ENCODE results near the gene NEK6. TPM values are rescaled to one million over a fixed set of nuclear protein-coding genes. Genes with fewer than 3 reads are reported as not detected.

NEK6 gene
- total and polyA plus RNA-seq, 9 donors: 7.2 to 45.1 (median 22.8) TPM

DNA sequence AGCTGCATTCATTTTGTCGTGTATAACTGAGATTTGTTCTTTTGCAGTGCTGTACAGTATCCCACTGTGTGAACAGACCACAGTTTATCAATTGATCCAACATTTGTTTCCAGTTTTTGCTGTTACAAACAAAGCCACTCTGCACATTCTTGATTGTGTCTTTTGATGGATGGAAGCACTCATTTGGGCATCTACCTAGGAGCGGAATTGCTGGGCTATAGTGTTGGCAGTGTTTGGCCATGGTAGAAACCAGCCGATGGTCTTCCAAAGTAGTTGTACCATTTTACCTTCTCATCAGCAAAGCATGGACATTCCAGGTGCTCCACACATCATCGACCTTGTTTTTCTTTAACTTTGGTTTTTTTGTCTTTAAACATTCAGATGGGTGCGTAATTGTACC lies 79.8 kb downstream of the NEK6 start:
- Histone ChIP-seq H3K27me3 (no peaks in the 10 kb centered on the region), H3K27ac (no peak overlapping the region), H3K4me1 (ENCODE audit: insufficient read depth) (peaks cover 3% of the 10 kb centered on the region)

DNA sequence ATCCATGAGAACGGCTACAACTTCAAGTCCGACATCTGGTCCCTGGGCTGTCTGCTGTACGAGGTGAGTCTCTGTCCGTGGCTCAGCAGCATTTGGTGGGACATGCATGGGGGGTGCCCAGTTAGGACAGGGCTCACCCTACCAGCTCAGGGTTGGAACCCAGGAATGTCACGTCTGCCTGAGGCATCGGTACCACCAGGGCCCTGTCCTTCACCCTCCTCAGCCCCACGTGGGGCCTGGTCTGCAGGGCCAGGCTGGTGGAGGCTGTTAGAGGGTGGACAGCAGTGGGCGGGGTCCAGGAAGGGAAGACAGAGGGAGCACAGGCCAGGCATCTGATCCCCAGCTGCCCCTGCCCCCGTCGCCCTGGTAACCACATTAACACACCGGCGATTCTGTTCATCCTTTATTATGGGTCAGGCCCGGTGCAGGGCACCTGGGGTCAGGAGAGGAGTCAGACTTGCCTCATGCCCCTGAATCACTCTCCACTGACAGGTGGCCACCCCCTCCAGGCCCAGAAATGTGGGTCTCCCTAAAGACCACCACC lies 81.9 kb downstream of the NEK6 start:
- WGBS, 3 donors: 71 to 74% (median 72%) methylated on average over 13 of the region's 13 CpGs
- intact Hi-C loops (cut with DNase I): no loop called here
- H3K36me3 ChIP-seq: no peaks in the 10 kb centered on the region

More for the DNA sequence above, 79.8 kb downstream of the NEK6 start:
- intact Hi-C loops (cut with DNase I): no loop called here
- peaks cover 0 to 4% of the 10 kb centered on the region in 2 donors for H3K9me3 ChIP-seq
- TF ChIP-seq, protein P1, sequence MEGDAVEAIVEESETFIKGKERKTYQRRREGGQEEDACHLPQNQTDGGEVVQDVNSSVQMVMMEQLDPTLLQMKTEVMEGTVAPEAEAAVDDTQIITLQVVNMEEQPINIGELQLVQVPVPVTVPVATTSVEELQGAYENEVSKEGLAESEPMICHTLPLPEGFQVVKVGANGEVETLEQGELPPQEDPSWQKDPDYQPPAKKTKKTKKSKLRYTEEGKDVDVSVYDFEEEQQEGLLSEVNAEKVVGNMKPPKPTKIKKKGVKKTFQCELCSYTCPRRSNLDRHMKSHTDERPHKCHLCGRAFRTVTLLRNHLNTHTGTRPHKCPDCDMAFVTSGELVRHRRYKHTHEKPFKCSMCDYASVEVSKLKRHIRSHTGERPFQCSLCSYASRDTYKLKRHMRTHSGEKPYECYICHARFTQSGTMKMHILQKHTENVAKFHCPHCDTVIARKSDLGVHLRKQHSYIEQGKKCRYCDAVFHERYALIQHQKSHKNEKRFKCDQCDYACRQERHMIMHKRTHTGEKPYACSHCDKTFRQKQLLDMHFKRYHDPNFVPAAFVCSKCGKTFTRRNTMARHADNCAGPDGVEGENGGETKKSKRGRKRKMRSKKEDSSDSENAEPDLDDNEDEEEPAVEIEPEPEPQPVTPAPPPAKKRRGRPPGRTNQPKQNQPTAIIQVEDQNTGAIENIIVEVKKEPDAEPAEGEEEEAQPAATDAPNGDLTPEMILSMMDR (IDR thresholded peaks at IDR 0.05): no peak
- no peak for TF ChIP-seq EP300 (IDR thresholded peaks at IDR 0.05)
- DNase-seq: no peak
- whole genome bisulfite sequencing, 3 donors: 96 to 97% (median 97%) methylated on average over 5 of the region's 5 CpGs
- no peak overlapping the region for H3K4me3 ChIP-seq
- no peaks in the 10 kb centered on the region for H3K36me3 ChIP-seq

DNA sequence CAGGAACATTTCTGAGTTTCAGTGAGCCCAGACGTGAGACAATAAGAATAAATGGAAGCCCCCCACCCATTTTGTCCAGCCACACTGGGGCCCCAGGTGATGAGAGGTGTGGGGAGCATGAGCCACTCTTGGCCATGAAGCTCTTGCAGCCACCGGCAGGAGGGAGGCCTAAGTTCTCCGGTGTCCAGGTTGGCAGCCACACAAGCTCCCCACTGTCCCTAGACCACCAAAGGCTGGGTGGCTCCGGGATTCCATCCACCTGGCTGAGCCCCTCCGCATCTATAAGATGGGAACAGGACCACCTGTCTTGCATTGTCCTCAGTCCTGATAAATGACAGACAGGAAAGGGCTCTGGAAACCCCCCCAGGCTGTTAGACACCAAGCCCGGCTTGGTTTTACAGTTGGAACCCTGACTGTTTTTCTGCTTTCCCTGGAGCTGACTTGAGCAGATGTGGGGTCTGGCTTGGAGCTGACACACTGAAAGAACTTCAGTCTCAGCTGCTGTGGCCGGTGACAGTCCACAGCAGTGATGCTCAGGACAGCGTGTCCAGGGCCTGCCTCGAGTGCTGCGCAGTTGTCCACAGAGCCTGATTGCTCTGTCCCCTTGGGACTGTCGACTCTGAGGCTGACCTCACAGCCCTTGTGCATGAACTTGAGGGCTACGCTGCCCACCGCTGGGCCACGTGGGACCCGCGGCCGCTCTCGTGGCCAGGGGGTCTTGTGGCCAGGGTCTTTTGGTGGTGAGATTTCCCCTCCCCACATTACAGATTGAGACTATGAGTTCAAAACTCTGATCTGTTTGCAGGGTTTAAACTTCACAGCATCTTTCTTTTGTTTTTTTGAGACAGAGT lies 82.7 kb downstream of the NEK6 start:
- Histone ChIP-seq H3K36me3 (no peaks in the 10 kb centered on the region), H3K4me1 (ENCODE audit: insufficient read depth) (peaks cover 8% of the 10 kb centered on the region), H3K9me3 (peaks cover 0 to 4% of the 10 kb centered on the region in 2 donors), H3K27me3 (no peaks in the 10 kb centered on the region), H3K4me3 (no peak overlapping the region), H3K27ac (no peak overlapping the region)
- DNase-seq: no peak
- WGBS, 3 donors: 85 to 90% (median 88%) methylated on average over 16 to 18 of the region's 18 CpGs
- intact Hi-C loops (cut with DNase I): no loop called here
- TF ChIP-seq EP300 (IDR thresholded peaks at IDR 0.05) (no peak), POLR2A (IDR thresholded peaks at IDR 0.05) (no peak)
- TF ChIP-seq, protein P1 (IDR thresholded peaks at IDR 0.05): no peak

More for the DNA sequence above, 81.9 kb downstream of the NEK6 start:
- no peak for DNase-seq
- H3K27ac ChIP-seq: no peak overlapping the region
- H3K27me3 ChIP-seq: no peaks in the 10 kb centered on the region
- peaks cover 0 to 4% of the 10 kb centered on the region in 2 donors for H3K9me3 ChIP-seq
- H3K4me1 ChIP-seq (ENCODE audit: insufficient read depth): peaks cover 8% of the 10 kb centered on the region
- H3K4me3 ChIP-seq: no peak overlapping the region
- TF ChIP-seq EP300 (IDR thresholded peaks at IDR 0.05) (no peak), POLR2A (IDR thresholded peaks at IDR 0.05) (no peak)
- TF ChIP-seq, protein P1 (IDR thresholded peaks at IDR 0.05): no peak

DNA sequence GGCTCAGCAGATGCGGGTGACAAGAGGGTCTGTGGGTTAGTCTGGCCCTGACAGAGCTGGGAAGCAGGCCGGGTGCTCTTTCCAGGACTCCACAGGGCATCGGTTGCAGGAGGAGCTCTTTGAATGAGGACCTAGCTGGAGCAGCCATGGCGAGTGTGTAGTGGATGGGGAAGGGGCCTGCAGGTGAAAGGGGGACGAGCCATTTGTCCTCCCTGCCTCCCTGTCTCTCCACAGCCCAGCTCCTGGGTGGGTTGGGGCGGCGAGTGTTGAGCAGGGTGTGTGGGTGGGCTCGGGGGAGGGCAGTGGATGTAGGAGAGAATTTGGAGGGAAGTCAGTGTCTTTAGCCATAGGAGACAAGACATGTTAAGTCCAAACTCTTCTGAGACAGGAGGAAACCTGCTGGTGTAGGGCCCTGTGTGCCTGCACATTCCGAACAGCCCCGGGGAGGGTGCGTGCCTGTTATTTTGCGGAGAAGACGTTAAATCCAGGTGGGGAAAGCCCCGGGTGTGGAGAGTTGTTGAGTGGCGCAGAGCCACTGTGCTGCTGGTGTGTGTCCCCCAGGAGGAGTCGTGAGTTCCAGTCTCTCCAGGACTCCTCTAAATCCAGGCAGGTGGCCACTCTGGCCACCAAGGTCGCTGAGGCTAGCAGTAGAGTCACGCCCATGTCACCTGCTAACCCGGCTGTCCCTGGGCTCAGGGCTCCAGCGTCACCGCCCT lies 83.9 kb downstream of the NEK6 start:
- intact Hi-C loops (cut with DNase I): no loop called here
- no peaks in the 10 kb centered on the region for H3K27me3 ChIP-seq
- H3K36me3 ChIP-seq: no peaks in the 10 kb centered on the region
- H3K4me1 ChIP-seq (ENCODE audit: insufficient read depth): peaks cover 8% of the 10 kb centered on the region
- no peak overlapping the region for H3K4me3 ChIP-seq
- no peak overlapping the region for H3K27ac ChIP-seq
- WGBS, 3 donors: 78 to 80% (median 80%) methylated on average over 21 of the region's 21 CpGs
- peaks cover 0 to 4% of the 10 kb centered on the region in 2 donors for H3K9me3 ChIP-seq
- TF ChIP-seq EP300 (IDR thresholded peaks at IDR 0.05) (no peak), POLR2A (IDR thresholded peaks at IDR 0.05) (no peak)
- TF ChIP-seq, protein P1 (IDR thresholded peaks at IDR 0.05): no peak
- no peak for DNase-seq
